Panc1 (cell line): Measurements from ENCODE around the gene IL21R. TPM values are rescaled to one million over a fixed set of nuclear protein-coding genes. Genes with fewer than 3 reads are reported as not detected.

Source experiments
- ATAC-seq: fragments of 200-7000 bp; cut with Tn5 transposase; 2 replicates; pipeline ENCODE4 v1.9.1; 2020; ENCODE audit warnings: mild to moderate bottlenecking, moderate library complexity
- BruUV-seq: library from RNA; stranded (reverse); fragments of 400-500 nt; replicated peaks from 2 replicates; lab custom pipeline; 2021; lab: Mats Ljungman, UMichigan
- CTCF ChIA-PET: fragments of 300-600 bp; sonication (Branson Sonifier 250); formaldehyde crosslinking; loops from one replicate; lab custom pipeline; 2022; ENCODE audit warnings: antibody characterized with exemption; lab: Charles Lee
- POLR2A ChIA-PET: fragments of 300-600 bp; sonication (Branson Sonifier 250); formaldehyde crosslinking; loops from one replicate; lab custom pipeline; 2022; ENCODE audit warnings: antibody characterized with exemption; lab: Charles Lee
- DNase-seq: peaks from one replicate; pipeline ENCODE4 v3.0.0-alpha.2; 2010; ENCODE audit warnings: low read depth, low spot score
- H3K27ac ChIP-seq: 2 replicates; pipeline ENCODE4 v1.5.1; 2011; ENCODE audit warnings: mild to moderate bottlenecking, low read length, inconsistent platforms
- H3K27me3 ChIP-seq: fragments of 200-500 bp; sonication (Bioruptor generic); 2 replicates; pipeline ENCODE4 v1.6.0; 2014; ENCODE audit warnings: low read length, inconsistent platforms; ENCODE audit not compliant: control insufficient read depth, insufficient read depth
- H3K36me3 ChIP-seq: fragments of 200-500 bp; sonication (Bioruptor generic); 2 replicates; pipeline ENCODE4 v1.5.1; 2014; ENCODE audit warnings: inconsistent platforms, mild to moderate bottlenecking, low read length, moderate library complexity; ENCODE audit not compliant: control insufficient read depth, insufficient read depth
- H3K4me1 ChIP-seq: 2 replicates; pipeline ENCODE4 v1.5.1; 2011; ENCODE audit warnings: inconsistent platforms, mild to moderate bottlenecking, low read length, moderate library complexity; ENCODE audit not compliant: control insufficient read depth, insufficient read depth
- H3K4me3 ChIP-seq, 2 experiments: 2 replicates each; pipeline ENCODE4 v1.5.1; 2011 to 2012; ENCODE audit warnings: low read depth in 2 of 2, low read length in 2 of 2, mild to moderate bottlenecking in 2 of 2, inconsistent platforms in 1 of 2, moderate library complexity in 1 of 2
- H3K9me3 ChIP-seq: fragments of 200-500 bp; sonication (Bioruptor generic); 2 replicates; pipeline ENCODE4 v1.5.1; 2014; ENCODE audit warnings: low read depth, mild to moderate bottlenecking, inconsistent platforms, low read length, moderate library complexity; ENCODE audit not compliant: control insufficient read depth, insufficient read depth
- CTCF ChIP-seq: fragments of 450-650 bp; IDR thresholded peaks from 2 replicates; pipeline ENCODE4 v1.5.1; 2017; ENCODE audit warnings: mild to moderate bottlenecking
- POLR2AphosphoS5 ChIP-seq: IDR thresholded peaks from 2 replicates; pipeline ENCODE4 v1.6.1; 2012; ENCODE audit warnings: mild to moderate bottlenecking, low read depth, low read length, moderate library complexity
- REST ChIP-seq, 2 experiments: IDR thresholded peaks; 2 replicates each; pipeline ENCODE4 v1.6.1; 2011 to 2012; ENCODE audit warnings: low read depth in 2 of 2, control low read depth in 1 of 2, low read length in 1 of 2, mild to moderate bottlenecking in 1 of 2, moderate library complexity in 1 of 2; ENCODE audit not compliant: insufficient read depth in 1 of 2
- SIN3A ChIP-seq: IDR thresholded peaks from 2 replicates; pipeline ENCODE4 v1.6.1; 2012; ENCODE audit warnings: low read depth, mild to moderate bottlenecking, low read length, moderate library complexity, borderline replicate concordance; ENCODE audit not compliant: insufficient read depth
- TCF7L2 ChIP-seq: IDR thresholded peaks from 2 replicates; pipeline ENCODE4 v1.6.1; 2011; ENCODE audit warnings: mild to moderate bottlenecking, low read depth, low read length, inconsistent platforms
- in situ Hi-C: cut with HindIII; loops from 2 replicates; pipeline ENCODE4 v1.10.0; 2016; ENCODE audit warnings: low sequenced_read_pairs, low pct_unique_long_range_greater_than_20kb
- intact Hi-C: fragments of 100-400 bp; cut with micrococcal nuclease; formaldehyde crosslinking; loops from one replicate; pipeline ENCODE4 v1.10.0; 2022; ENCODE audit not compliant: unreplicated experiment
- total RNA-seq: library from RNA; stranded (reverse); gene quantifications from one replicate; pipeline ENCODE4 v1.2.1, GENCODE V29; 2021; ENCODE audit not compliant: unreplicated experiment

Gene IL21R
- total RNA-seq, 1 experiment from 2014 or later: 0.10 TPM

GRCh38 chr16:27355610-27356009, 46.4 kb upstream of the IL21R start:
- ATAC-seq: peak; percentile 75
- no peaks in the 10 kb centered on the region for H3K36me3 ChIP-seq
- in situ Hi-C loops (no loop called here), intact Hi-C loops (no loop called here)
- H3K27me3 ChIP-seq: no peaks in the 10 kb centered on the region
- H3K27ac ChIP-seq: no peak overlapping the region
- BruUV-seq: no TSS peak
- H3K4me3 ChIP-seq: no peak overlapping the region
- DNase-seq: no peak
- no peaks in the 10 kb centered on the region for H3K4me1 ChIP-seq
- POLR2A ChIA-PET: interaction anchor here (0.6 kb wide), 1 partner anchor 10 kb away, joined by 9 read pairs; no protein-coding TSS in a partner anchor
- H3K9me3 ChIP-seq: no peaks in the 10 kb centered on the region
- CTCF ChIA-PET: interaction anchor here (0.6 to 0.7 kb wide), 2 partner anchors 108 to 198 kb away, joined by 4 to 5 read pairs; no protein-coding TSS in a partner anchor
- TF ChIP-seq POLR2AphosphoS5 (no peak), SIN3A (no peak), TCF7L2 (no peak), CTCF (no peak), REST (IDR thresholded peaks at IDR 0.05; ENCODE audit: insufficient read depth in 1 of 2, low read depth in 2 of 2, low read length in 1 of 2) (no peak)

GRCh38 chr16:27356794-27357193, 45.2 kb upstream of the IL21R start:
- Histone ChIP-seq H3K4me3 (no peak overlapping the region), H3K9me3 (no peaks in the 10 kb centered on the region), H3K27me3 (no peaks in the 10 kb centered on the region), H3K36me3 (no peaks in the 10 kb centered on the region), H3K4me1 (no peaks in the 10 kb centered on the region), H3K27ac (no peak overlapping the region)
- no peak for DNase-seq
- ChIA-PET CTCF (no interaction called here), POLR2A (no interaction called here)
- no peak for ATAC-seq
- intact Hi-C loops (no loop called here), in situ Hi-C loops (no loop called here)
- no TSS peak for BruUV-seq
- no peak for TF ChIP-seq CTCF
- TF ChIP-seq SIN3A: no peak
- TF ChIP-seq POLR2AphosphoS5: no peak
- no peak for TF ChIP-seq REST (IDR thresholded peaks at IDR 0.05; ENCODE audit: insufficient read depth in 1 of 2, low read depth in 2 of 2, low read length in 1 of 2)
- TF ChIP-seq TCF7L2: no peak
